Measurements from ENCODE around the gene MED25. TPM values are rescaled to one million over a fixed set of nuclear protein-coding genes. Genes with fewer than 3 reads are reported as not detected.

MED25 gene
- total and polyA plus RNA-seq, 9 of the 15 experiments (the other 6 are each of a cell fraction or from before 2014, with no cell fraction given), result 4.1 to 93.9 (median 19.3) TPM

DNA sequence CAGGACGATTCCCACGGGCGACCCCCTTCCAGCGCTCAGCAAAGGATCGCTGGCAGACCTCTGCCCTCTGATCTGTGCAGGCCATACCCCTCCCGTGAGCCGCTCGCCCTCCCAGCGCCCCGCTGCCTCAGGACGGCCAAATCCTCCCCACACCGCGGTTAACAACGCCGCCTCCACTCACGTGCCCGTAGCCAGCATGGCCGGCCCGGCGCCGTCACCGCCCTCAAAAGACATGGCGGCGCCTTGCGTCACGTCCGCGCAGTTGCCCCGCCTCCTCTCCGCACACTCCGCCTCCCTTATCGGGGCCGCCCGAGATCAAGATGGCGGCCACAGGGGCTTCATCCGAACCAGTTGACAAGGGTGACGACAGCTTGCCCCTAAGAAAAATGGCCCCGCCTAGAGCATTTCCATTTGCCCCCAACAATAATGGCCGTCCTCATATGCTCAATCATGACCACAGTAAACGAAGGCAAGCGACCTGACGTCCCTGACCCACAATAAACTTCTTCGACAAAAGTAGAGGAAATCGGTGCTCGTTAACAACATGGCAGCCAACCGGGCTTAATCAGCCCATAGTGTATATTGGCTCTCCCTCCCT lies 58.4 kb downstream of the MED25 start:
- ATAC-seq (peak; percentile 83), FAIRE-seq (no peak), DNase-seq (ENCODE audit: extremely low read depth in 1 of 4, low spot score in 3 of 4) (peak; percentile 73 to 99 (median 80))
- Histone ChIP-seq H3K4me3 (peak overlapping the region; percentile 84), H3K9me1 (ENCODE audit: control insufficient read depth, insufficient read depth, low read length) (no peaks in the 10 kb centered on the region), H3K27me3 (ENCODE audit: control insufficient read depth in 2 of 2, insufficient read depth in 2 of 2, low read length in 2 of 2) (no peaks in the 10 kb centered on the region), H3K4me1 (replicated peaks in 1 of 2; ENCODE audit: control insufficient read depth in 2 of 2, insufficient read depth in 2 of 2, low read length in 2 of 2) (peaks cover 7 to 74% of the 10 kb centered on the region in 2 experiments; a peak in 4 of 5 replicates), H3K4me2 (ENCODE audit: insufficient read depth, low read length) (peak overlapping the region; percentile 99), H3K27ac (ENCODE audit: extremely low read depth, low read depth, low read length) (peak overlapping the region; percentile 99), H3K9me3 (replicated peaks; ENCODE audit: control insufficient read depth, insufficient read depth, low read depth, low read length) (no peaks in the 10 kb centered on the region), H3K36me3 (ENCODE audit: control insufficient read depth, insufficient read depth, low read length) (peaks cover 50% of the 10 kb centered on the region; the same call in 2 of the 3 replicates), H2AFZ (ENCODE audit: low read depth, low read length) (peak overlapping the region; percentile 97), H3K9ac (ENCODE audit: insufficient read depth in 1 of 2, low read depth in 2 of 2, low read length in 2 of 2) (peak overlapping the region; percentile 98 to 99), H4K20me1 (replicated peaks; ENCODE audit: control insufficient read depth, insufficient read depth, low read length) (no peaks in the 10 kb centered on the region), H3K79me2 (ENCODE audit: control insufficient read depth, insufficient read depth, low read length) (peaks cover 35% of the 10 kb centered on the region)
- ChIA-PET CTCF (ENCODE audit: low intra/inter-chr PET ratio) (no interaction called here), POLR2A (interaction anchor here (0.5 to 3.0 kb wide), 15 partner anchors 9 to 759 kb away, joined by 3 to 19 read pairs (median 3); partner anchors contain the start of genes ATF5 and NUP62)
- intact Hi-C loops (cut with micrococcal nuclease), result loop anchor here (1.0 to 10.0 kb wide), 2 partner anchors 7 to 162 kb away; no protein-coding TSS in a partner anchor
- 0% methylated on average over 43 of the region's 46 CpGs for WGBS (ENCODE audit: insufficient coverage, low coverage, missing lambda C conversion rate)
- no TSS peak for BruUV-seq (replicated peaks)
- in situ Hi-C loops (cut with MboI), result loop anchor here (10.0 kb wide), 1 partner anchor 382 kb away; the partner anchor contains the start of gene RPS11
- no peak for TF ChIP-seq TARDBP (IDR thresholded peaks at IDR 0.05)
- TF ChIP-seq KDM5B (IDR thresholded peaks at IDR 0.05; ENCODE audit: insufficient replicate concordance, low read depth, low read length), result peak; percentile 64
- TF ChIP-seq PYGO2 (tag; IDR thresholded peaks at IDR 0.05), result no peak
- peak; percentile 83 for TF ChIP-seq RBFOX2 (IDR thresholded peaks at IDR 0.05; ENCODE audit: low read depth, low read length)
- TF ChIP-seq ETV5 (CRISPR knock-in tag; IDR thresholded peaks at IDR 0.05; ENCODE audit: low read depth), result peak; percentile 50; the same call in 1 of the 2 replicates
- TF ChIP-seq, protein P1, sequence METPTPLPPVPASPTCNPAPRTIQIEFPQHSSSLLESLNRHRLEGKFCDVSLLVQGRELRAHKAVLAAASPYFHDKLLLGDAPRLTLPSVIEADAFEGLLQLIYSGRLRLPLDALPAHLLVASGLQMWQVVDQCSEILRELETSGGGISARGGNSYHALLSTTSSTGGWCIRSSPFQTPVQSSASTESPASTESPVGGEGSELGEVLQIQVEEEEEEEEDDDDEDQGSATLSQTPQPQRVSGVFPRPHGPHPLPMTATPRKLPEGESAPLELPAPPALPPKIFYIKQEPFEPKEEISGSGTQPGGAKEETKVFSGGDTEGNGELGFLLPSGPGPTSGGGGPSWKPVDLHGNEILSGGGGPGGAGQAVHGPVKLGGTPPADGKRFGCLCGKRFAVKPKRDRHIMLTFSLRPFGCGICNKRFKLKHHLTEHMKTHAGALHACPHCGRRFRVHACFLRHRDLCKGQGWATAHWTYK (CRISPR knock-in tag; IDR thresholded peaks at IDR 0.05), result peak; percentile 13
- TF ChIP-seq SRSF9 (IDR thresholded peaks at IDR 0.05; ENCODE audit: borderline replicate concordance, low read depth, low read length), result no peak
- TF ChIP-seq, protein P2, sequence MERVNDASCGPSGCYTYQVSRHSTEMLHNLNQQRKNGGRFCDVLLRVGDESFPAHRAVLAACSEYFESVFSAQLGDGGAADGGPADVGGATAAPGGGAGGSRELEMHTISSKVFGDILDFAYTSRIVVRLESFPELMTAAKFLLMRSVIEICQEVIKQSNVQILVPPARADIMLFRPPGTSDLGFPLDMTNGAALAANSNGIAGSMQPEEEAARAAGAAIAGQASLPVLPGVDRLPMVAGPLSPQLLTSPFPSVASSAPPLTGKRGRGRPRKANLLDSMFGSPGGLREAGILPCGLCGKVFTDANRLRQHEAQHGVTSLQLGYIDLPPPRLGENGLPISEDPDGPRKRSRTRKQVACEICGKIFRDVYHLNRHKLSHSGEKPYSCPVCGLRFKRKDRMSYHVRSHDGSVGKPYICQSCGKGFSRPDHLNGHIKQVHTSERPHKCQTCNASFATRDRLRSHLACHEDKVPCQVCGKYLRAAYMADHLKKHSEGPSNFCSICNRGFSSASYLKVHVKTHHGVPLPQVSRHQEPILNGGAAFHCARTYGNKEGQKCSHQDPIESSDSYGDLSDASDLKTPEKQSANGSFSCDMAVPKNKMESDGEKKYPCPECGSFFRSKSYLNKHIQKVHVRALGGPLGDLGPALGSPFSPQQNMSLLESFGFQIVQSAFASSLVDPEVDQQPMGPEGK (CRISPR knock-in tag; IDR thresholded peaks at IDR 0.05; ENCODE audit: borderline replicate concordance), result no peak
- TF ChIP-seq NR2F6 (CRISPR knock-in tag; IDR thresholded peaks at IDR 0.05), result 0 out of 2 replicates have a peak, but pooled peaks have one; percentile 32
- TF ChIP-seq, protein P3, sequence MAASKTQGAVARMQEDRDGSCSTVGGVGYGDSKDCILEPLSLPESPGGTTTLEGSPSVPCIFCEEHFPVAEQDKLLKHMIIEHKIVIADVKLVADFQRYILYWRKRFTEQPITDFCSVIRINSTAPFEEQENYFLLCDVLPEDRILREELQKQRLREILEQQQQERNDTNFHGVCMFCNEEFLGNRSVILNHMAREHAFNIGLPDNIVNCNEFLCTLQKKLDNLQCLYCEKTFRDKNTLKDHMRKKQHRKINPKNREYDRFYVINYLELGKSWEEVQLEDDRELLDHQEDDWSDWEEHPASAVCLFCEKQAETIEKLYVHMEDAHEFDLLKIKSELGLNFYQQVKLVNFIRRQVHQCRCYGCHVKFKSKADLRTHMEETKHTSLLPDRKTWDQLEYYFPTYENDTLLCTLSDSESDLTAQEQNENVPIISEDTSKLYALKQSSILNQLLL (CRISPR knock-in tag; IDR thresholded peaks at IDR 0.05; ENCODE audit: borderline replicate concordance), result no peak
- TF ChIP-seq CHD1 (IDR thresholded peaks at IDR 0.05; ENCODE audit: low read length), result no peak
- TF ChIP-seq E2F3 (CRISPR knock-in tag; IDR thresholded peaks at IDR 0.05), result peak; percentile 21; the same call in 1 of the 2 replicates
- TF ChIP-seq, protein P4, sequence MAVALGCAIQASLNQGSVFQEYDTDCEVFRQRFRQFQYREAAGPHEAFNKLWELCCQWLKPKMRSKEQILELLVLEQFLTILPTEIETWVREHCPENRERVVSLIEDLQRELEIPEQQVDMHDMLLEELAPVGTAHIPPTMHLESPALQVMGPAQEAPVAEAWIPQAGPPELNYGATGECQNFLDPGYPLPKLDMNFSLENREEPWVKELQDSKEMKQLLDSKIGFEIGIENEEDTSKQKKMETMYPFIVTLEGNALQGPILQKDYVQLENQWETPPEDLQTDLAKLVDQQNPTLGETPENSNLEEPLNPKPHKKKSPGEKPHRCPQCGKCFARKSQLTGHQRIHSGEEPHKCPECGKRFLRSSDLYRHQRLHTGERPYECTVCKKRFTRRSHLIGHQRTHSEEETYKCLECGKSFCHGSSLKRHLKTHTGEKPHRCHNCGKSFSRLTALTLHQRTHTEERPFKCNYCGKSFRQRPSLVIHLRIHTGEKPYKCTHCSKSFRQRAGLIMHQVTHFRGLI (CRISPR knock-in tag; IDR thresholded peaks at IDR 0.05), result 0 out of 2 replicates have a peak, but pooled peaks have one; percentile 5

Measured in K562 (cell line).